ENCODE measurements around the gene ACAD9.

- no peak for TF ChIP-seq YY1 (IDR thresholded peaks at IDR 0.05; ENCODE audit: insufficient read depth, insufficient read length)
- no peak for TF ChIP-seq ZNF274 (IDR thresholded peaks at IDR 0.05; ENCODE audit: low read depth, low read length)
- no peak for TF ChIP-seq SUZ12 (IDR thresholded peaks at IDR 0.05; ENCODE audit: extremely low read depth, insufficient read depth, insufficient read length)
These were observed 27.8 kb upstream of the ACAD9 start for GRCh38 chr3:128851601-128852000.
